Osteoblast (primary cell): ENCODE measurements around the gene NAV2. TPM values are rescaled to one million over a fixed set of nuclear protein-coding genes. Genes with fewer than 3 reads are reported as not detected.

ENCODE experiments used
- DNase-seq: peaks from one replicate; pipeline ENCODE4 v3.0.0; 2011; ENCODE audit warnings: low spot score, mixed read lengths; ENCODE audit not compliant: insufficient read length; ENCODE audit errors: missing footprints
- H2AFZ ChIP-seq: 2 replicates; pipeline ENCODE4 v1.6.0; 2011; ENCODE audit warnings: mild to moderate bottlenecking, low read length
- H3K27ac ChIP-seq: 2 replicates; pipeline ENCODE4 v1.5.1; 2011; ENCODE audit warnings: mild to moderate bottlenecking, low read depth, low read length, moderate library complexity
- H3K27me3 ChIP-seq: 2 replicates; pipeline ENCODE4 v1.6.0; 2012; ENCODE audit warnings: mild to moderate bottlenecking, control low read depth, inconsistent platforms, low read length, moderate library complexity; ENCODE audit not compliant: insufficient read depth
- H3K36me3 ChIP-seq: 2 replicates; pipeline ENCODE4 v1.5.1; 2011; ENCODE audit warnings: mild to moderate bottlenecking, low read length, control low read depth, moderate library complexity; ENCODE audit not compliant: insufficient read depth
- H3K4me1 ChIP-seq: 2 replicates; pipeline ENCODE4 v1.5.1; 2011; ENCODE audit warnings: mild to moderate bottlenecking, low read length, control low read depth, moderate library complexity; ENCODE audit not compliant: insufficient read depth
- H3K4me2 ChIP-seq: 2 replicates; pipeline ENCODE4 v1.6.0; 2011; ENCODE audit warnings: mild to moderate bottlenecking, low read length; ENCODE audit not compliant: insufficient read depth
- H3K4me3 ChIP-seq: fragments of 200-600 bp; sonication (generic); 3 replicates; pipeline ENCODE4 v1.5.1; 2012; ENCODE audit warnings: mild to moderate bottlenecking, low read length, inconsistent platforms; ENCODE audit not compliant: insufficient read depth
- H3K79me2 ChIP-seq: 2 replicates; pipeline ENCODE4 v1.6.0; 2012; ENCODE audit warnings: mild to moderate bottlenecking, low read length, control low read depth, inconsistent platforms; ENCODE audit not compliant: insufficient read depth
- H3K9me3 ChIP-seq: 2 replicates; pipeline ENCODE4 v1.5.1; 2011; ENCODE audit warnings: low read depth, low read length, control low read depth
- H4K20me1 ChIP-seq: 2 replicates; pipeline ENCODE4 v1.6.0; 2012; ENCODE audit warnings: mild to moderate bottlenecking, low read length, control low read depth; ENCODE audit not compliant: insufficient read depth
- total RNA-seq: library from RNA; depleted of rRNA; stranded (reverse); fragments of >200 nt; gene quantifications from 2 replicates; pipeline ENCODE4 v1.2.3, GENCODE V29; 2012
- TF ChIP-seq, protein P1 (sequence below): IDR thresholded peaks from 2 replicates; pipeline ENCODE4 v1.5.1; 2011; ENCODE audit warnings: mild to moderate bottlenecking, low read depth, low read length, moderate library complexity; ENCODE audit errors: extremely low read depth

The NAV2 gene
- total RNA-seq, 1 donor = 8.7 TPM

DNA sequence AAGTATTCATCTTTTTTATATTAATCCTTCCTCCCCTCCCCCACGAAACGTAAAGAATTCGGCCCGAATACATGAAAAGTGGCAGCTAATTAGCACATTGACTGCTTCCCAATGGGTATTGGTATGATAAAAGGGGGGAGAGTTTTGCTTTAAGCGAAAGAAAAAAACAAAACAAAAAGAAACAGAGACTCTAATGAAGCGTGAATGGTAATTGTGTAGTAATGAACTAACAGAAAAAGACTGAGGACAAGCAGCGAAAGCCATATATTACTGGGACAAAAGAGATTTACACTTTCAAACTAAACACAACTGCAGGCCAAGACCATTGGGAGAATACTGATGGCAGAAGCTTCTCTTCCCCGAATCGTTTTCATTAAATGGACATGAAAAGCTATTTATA, 445.1 kb downstream of the NAV2 start:
- H3K27ac ChIP-seq = no peak overlapping the region
- peak; percentile 29 for DNase-seq
- no peaks in the 10 kb centered on the region for H3K79me2 ChIP-seq
- H3K4me1 ChIP-seq = peaks cover 7% of the 10 kb centered on the region
- no peak overlapping the region for H3K4me3 ChIP-seq
- peaks cover 83% of the 10 kb centered on the region for H3K27me3 ChIP-seq
- peaks cover 5% of the 10 kb centered on the region for H4K20me1 ChIP-seq
- H3K9me3 ChIP-seq = no peaks in the 10 kb centered on the region
- TF ChIP-seq, protein P1, sequence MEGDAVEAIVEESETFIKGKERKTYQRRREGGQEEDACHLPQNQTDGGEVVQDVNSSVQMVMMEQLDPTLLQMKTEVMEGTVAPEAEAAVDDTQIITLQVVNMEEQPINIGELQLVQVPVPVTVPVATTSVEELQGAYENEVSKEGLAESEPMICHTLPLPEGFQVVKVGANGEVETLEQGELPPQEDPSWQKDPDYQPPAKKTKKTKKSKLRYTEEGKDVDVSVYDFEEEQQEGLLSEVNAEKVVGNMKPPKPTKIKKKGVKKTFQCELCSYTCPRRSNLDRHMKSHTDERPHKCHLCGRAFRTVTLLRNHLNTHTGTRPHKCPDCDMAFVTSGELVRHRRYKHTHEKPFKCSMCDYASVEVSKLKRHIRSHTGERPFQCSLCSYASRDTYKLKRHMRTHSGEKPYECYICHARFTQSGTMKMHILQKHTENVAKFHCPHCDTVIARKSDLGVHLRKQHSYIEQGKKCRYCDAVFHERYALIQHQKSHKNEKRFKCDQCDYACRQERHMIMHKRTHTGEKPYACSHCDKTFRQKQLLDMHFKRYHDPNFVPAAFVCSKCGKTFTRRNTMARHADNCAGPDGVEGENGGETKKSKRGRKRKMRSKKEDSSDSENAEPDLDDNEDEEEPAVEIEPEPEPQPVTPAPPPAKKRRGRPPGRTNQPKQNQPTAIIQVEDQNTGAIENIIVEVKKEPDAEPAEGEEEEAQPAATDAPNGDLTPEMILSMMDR = no peak
- H3K4me2 ChIP-seq = no peak overlapping the region
- H3K36me3 ChIP-seq = no peaks in the 10 kb centered on the region
- no peak overlapping the region for H2AFZ ChIP-seq

DNA sequence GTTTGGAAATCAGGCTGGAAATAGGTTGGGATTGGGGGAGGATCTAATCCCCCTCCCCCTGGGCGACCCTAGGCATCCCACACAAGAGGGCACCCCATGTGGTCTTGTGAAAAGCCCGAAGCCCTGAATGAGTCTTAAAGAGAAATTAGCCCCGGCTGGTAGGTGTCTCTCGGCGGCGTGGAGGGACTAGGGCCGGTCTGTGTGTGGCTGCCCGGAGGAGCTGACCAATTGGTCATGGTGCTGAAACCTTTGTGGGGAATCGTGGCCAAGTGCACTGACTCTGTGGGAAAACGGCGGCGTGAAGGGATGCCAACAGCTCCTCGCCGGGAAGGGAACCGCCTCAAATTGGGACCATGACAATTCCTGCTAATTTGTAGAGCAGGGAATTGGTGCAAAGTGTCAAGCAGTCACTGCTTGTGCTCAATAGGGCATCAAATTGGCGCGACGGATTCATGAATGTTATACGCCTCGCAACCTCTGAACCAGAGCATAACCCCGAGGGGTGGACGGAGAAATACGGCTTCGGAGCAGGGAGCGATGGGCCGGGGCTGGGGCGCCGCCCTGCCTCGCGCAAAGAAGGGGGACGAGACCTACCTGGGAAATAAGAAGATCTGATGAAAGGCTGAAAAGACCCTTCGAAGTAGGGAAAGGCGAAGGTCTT, 446.1 kb downstream of the NAV2 start:
- Histone ChIP-seq H3K9me3 (no peaks in the 10 kb centered on the region), H3K4me1 (peaks cover 7% of the 10 kb centered on the region), H3K36me3 (no peaks in the 10 kb centered on the region), H3K27ac (no peak overlapping the region), H4K20me1 (peaks cover 5% of the 10 kb centered on the region), H3K4me3 (no peak overlapping the region), H3K27me3 (peaks cover 92% of the 10 kb centered on the region), H3K79me2 (no peaks in the 10 kb centered on the region), H2AFZ (no peak overlapping the region), H3K4me2 (no peak overlapping the region)
- TF ChIP-seq, protein P1 = no peak
- peak; percentile 92 for DNase-seq

DNA sequence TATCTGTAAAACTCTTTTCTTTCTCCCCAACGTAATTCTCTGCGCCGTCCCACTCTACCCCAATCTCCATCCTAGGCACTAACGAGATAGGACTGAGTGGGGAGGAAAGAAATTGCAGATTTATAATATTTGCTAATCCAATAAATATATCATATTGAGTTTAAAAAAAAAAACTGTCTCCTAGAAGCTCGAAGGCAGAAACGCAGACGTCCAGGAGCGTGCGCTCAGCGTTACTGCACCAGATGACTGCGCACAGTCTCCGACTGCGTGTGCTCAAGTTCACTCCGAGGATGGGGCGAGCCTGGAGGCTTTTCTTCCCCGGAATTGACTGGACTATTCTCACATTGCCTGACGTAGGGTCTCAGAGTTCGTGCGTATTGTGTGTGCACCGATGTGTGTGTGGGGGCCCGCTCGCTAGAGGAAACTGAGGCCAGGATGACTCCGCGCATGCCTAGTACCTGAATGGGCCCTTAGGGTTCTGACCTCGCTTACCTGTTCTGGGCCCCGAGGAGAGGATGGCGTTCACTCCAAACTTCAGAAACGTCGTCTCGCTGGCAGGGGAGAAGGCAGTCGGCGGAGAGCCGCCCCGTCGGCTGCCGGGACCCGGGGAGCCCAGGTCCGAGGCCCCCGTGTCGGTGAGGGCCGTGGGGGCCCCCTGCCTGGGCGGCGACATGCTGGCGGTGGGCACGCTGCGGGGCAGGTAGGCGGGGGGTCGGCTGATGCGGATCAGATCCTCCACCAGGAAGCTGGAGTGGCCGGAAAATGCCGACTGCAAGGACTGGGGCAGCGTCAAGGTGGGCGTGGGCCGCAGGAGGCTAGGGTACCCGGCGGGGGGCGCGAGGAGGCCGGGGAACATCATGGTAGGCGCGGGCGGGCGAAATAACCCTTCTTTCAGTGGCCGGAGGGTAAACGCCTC, 447.1 kb downstream of the NAV2 start:
- Histone ChIP-seq H4K20me1 (peaks cover 5% of the 10 kb centered on the region), H3K27me3 (peaks cover 99% of the 10 kb centered on the region), H3K4me1 (peaks cover 1% of the 10 kb centered on the region), H3K4me2 (no peak overlapping the region), H2AFZ (no peak overlapping the region), H3K79me2 (no peaks in the 10 kb centered on the region), H3K4me3 (no peak overlapping the region), H3K36me3 (no peaks in the 10 kb centered on the region), H3K27ac (no peak overlapping the region), H3K9me3 (no peaks in the 10 kb centered on the region)
- DNase-seq = peak; percentile 72
- TF ChIP-seq, protein P1 = no peak
